ENCODE measurements around the gene BRICD5.

DNA sequence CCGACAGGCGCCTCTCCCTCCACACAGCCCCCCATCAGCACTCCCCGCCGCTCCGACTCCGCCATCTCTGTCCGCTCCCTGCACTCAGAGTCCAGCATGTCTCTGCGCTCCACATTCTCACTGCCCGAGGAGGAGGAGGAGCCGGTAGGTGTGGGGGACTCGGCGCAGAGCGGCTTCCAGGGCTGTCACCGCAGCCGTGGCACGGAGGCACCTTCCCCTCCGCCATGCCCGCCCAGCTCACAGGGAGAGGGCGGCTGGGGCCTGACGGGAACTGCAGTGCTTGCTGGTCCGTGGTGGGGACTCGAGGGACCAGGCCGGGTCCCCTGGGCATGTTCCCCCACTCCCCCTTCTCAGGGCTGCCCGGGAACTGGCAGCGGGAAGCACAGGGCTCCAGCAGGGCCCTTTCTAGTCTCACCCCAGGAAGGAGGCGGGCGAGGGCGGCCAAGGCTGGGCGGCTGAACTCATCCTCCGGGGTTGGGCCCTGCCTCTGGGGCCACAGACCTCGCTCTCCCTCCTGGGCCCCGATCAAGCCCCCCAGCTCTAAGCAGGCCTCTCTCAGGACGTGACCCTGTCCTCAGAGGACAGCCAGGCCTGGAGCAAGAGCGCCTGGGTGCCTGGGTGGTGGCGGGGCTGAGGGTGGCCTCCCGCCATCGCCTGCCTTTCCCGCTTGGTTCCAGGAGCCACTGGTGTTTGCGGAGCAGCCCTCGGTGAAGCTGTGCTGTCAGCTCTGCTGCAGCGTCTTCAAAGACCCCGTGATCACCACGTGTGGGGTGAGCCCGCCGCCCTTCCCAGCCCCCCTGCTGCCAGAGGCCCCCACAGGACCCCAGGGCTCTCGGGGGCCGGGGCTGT is 39.9 kb downstream of the BRICD5 start:
- TF ChIP-seq EZH2 (IDR thresholded peaks at IDR 0.05; ENCODE audit: borderline replicate concordance, low read depth, low read length, severe bottlenecking) = no peak
- TF ChIP-seq CTCF (IDR thresholded peaks at IDR 0.05; ENCODE audit: borderline replicate concordance, extremely low read depth, low read length, poor library complexity, severe bottlenecking) = no peak
